NCI-H2227 (cell line): ENCODE measurements around the gene IQCN.
A peak's percentile ranks its signal among the peaks of the same experiment; 100 is the strongest.

ENCODE experiments used
- DNase-seq: peaks from one replicate; lab custom pipeline; 2025; ENCODE audit not compliant: unreplicated experiment; lab: John Stamatoyannopoulos, UW

IQCN gene

DNA sequence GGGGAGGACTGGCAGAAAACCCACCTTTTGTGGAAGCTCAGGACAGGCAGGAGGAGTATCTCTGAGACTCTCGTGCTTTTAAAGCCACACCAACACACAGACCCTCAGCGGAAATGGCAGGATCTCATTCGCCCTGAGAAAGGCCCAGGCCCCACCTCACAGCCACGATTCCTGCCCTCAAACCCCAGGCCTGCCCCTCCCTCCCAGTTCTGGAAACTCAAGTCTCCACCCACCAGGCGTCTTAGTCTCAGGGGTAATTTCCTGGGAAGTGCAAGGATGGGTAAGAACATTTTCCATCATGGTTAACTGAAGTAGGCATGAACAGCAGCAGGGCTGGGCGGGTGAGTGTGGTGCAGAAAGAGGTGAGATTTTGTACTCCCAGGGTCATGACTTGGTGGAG is 40.1 kb downstream of the IQCN start:
- DNase-seq: peak; percentile 57

GRCh38 chr19:18233224-18233825 is 40.9 kb downstream of the IQCN start:
- peak; percentile 54 for DNase-seq

DNA sequence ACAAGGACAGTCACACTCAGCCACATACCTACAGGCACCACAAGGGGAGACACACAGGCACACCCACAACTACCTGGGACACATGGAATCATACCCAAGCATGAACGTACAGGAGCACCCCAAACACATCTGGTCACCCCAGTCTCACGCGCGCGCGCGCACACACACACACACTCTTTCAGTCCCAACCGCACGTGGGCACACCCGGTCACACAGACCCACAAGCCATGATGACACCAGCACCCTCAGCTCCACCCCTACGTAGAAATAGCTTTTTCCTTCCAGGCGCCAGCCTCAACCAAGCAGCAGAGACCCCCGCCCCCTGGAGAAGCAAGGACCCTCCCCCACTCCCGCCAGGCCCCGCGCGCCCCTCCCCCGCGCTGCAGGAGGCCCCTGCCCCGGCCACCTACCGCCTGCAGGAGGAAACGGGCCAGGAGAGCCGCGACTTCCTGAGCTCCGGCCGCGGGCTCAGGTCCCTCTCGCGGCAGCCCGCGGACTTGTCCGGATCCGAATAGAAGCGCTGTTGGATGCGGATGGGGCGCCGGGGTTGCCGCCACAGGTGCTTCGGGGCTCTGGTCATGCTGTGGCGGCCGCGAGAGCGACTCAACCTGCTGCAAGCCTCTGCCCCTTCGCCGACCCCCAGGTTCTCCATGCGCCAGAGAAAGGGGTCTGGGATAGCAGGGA is 41.6 kb downstream of the IQCN start:
- DNase-seq: peak; percentile 68

DNA sequence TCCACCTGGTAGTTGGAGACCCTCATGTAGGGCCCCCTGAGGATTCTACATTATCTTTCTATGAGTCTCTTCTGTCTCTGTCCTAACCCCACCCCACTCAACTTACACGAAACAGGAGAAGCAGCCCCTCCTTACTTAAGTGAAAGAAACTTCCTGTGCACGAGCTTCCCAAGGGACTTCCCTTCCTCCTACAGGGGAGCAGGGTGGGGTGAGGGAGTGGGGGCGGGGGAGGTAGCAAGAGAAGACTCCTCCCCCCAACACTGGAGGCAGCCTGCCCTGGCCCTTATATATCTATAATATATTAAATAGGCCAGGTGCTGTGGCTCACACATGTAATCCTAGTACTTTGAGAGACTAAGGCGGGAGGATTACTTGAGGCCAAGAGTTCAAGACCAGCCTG is 42.5 kb downstream of the IQCN start:
- no peak for DNase-seq

GRCh38 chr19:18230941-18231734 is 43.1 kb downstream of the IQCN start:
- no peak for DNase-seq

DNA sequence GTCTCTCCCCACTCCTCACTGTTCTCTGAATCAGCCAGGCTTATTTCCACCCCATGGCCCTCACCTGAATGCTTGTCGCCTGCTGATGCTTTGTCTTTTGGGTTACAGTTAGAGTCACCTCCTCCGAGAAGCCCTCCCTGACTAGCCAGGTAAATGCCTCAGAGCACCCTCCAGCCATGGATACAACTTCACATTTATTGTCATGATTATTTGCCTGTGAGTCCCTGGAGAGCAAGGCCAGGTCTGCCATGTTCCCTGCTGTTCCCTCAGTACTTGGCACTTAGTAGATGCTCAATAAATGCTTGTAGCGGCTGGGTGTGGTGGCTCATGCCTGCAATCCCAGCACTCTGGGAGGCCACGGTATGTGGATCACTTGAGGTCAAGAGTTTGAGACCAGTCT is 44.3 kb downstream of the IQCN start:
- DNase-seq: no peak

DNA sequence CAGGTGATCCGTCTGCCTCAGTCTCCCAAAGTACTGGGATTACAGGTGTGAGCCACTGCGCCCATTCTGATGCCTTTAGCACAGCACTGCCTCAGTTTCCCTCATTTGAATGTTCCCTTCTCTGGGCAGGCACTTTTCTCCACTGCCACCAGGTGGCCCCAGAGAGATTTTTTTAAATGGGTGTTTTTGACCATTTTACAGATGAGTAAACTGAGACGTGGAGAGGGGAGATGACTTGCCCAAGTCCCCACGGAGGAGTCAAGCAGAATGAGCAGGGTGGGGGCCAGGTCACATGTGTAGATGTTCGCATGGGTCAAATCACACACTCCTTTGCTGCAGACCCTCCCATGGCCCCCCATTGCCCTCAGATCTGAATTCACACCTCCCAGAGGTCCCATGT is 44.8 kb downstream of the IQCN start:
- no peak for DNase-seq

GRCh38 chr19:18227781-18228271 is 46.4 kb downstream of the IQCN start:
- no peak for DNase-seq

DNA sequence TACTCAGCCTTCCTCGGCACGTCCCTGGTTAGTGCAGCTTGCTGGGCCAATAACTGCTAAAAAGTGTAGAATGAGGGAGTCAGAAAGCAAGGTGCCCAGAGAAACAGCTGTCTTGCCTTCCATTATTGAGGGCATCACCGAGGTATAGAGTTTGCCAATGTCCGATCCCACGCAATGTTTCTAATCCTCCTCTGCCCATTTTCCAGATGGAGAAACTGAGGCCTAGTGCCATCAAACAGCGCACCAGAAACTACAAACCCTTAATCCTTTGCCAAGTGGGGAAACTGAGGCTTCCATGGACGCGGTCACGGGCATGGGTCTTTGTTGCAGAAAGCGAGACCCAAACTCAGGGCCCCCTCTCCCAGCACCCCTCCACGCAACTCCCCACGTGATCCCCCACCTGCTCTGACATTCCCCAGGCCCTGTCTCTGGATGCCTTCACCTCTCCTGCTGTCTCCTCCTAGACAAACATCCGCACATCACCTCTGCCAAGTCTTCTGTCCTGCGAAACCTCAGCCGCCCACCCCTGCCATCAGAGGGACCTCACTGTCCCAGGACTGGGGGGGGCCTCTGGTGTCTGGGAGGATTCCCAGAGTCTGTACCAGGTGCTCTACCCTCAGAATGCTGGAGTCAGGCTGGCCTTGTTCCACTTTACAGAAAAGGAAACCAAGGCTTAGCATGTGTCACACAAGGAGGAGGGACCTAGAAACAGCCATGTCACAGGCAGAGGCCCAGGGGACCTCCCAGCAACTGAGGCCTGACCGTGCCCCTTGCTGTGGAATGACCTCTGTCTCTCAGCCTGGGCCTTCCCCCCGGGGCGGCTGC is 47.1 kb downstream of the IQCN start:
- DNase-seq: no peak

GRCh38 chr19:18225702-18226468 is 48.4 kb downstream of the IQCN start, which contains the start of gene PDE4C:
TSS of gene PDE4C (minus strand) at chr19:18226438. CDS start at chr19:18226415, 23 bp downstream.
- DNase-seq: no peak

GRCh38 chr19:18225355-18225701 is 48.9 kb downstream of the IQCN start:
- DNase-seq: no peak

DNA sequence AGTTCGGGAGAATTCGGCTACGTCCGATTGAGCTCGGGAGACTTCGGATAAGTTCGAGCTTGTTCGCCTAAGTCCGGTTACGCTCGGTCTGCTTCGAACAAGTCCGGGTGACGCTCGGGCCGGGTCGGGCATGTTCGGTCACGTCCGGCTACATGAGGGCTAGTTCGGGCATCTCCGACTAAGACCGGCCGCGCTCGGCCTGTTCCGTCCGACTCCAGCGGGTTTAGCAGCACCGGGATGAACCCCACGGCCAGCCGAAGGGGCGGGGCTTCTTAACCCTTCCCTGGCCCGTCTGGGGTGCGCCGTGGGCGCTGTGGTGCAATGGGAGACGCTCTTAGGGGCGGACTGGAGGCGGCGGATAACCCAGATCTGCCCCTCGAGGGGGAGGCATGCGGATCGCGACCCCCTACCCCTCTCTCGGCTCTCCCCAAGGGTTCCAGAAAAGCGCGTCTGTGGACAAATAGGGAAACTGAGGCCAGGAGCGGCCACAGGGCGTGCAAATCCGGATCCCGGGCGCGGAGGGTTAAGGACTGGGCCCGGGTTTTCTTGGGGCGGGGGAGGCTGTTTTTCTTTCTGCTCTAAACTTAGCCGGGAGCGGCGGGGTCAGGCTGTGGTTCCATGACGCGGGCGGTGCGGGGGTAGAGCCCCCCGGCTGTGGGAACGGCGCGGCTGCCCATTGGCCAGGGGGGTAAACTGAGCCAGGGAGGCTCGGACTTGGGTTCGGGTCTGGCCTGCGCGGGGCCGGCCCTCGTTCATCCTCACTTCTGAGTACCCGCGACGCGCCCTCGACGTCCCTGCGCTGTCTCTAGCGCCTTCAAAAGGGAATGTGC is 49.5 kb downstream of the IQCN start:
- peak; percentile 98 for DNase-seq

- peak; percentile 41 for DNase-seq
Measured at GRCh38 chr19:18223860-18224524, 50.3 kb downstream of the IQCN start.

DNA sequence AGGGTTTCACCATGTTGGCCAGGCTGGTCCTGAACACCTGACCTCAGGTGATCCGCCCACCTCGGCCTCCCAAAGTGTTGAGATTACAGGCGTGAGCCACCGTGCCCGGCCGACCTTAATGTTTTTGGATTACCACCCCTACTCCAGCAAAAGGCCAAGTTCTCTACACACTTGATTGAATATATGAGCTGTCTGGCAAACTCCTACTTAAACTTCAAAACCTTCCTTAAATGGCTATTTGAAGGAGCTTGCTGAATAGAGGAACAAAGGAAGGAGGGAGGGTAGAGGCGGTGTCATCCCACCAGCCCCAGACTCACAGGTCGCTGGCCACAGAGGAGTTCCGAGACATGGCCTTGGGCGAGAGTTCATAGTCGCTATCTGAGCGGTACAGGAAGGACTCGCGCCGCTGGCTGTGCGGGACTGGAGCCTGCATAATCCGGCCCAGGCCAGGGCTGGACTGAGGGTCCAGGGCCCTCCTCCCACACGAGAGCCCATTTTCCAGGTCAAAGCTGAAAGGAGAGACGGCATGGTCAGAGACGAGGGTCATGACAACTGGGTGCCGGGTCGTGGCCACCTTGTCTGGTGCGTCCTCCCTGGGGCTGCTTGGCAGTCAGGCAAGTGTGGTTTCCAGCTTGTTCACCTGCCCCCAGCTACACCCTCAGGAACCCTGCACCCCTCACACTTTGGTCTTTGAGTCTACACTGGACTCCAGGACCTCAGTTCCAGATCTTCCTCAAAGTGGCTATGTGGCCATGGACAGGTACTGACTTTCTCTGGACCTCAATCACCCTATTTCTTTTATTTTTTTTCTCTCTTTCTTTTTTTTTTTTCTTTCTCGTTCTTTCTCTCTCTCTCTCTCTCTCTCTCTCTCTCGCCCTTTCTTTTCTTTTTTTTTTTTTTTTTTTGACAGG is 52.2 kb downstream of the IQCN start:
- no peak for DNase-seq

DNA sequence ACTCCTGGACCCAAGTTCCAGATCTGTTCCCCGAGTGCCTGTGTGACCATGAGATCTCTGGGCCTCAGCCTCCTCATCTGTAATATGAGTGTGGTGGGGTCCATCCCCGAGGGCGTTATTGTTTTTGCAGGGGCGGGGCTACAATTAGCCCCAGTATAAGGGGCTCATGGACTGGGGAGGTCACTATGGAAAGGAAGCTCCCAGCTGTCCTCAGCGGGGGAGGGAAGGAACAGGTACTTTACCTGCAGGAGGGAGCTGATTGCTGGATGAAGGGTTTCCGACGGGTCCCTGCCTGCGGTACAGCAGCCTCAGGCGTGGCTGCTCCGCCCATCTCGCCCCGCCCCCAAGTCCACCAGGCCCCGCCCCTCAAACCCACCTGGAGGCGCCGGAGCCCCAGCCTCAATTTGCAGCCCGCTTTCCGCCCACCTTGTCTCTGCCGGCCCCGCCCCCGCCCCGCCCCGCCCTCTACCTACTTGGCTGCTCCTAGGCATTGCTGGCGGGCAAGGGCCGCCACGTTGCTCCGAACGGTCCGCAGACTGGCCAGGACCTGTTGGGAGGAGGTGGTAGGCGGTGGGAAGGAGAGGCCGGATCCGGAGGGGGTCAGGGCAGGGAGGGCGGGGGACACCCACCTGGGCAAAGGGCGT is 53.5 kb downstream of the IQCN start:
- peak; percentile 15 for DNase-seq

- no peak for DNase-seq
Measured at GRCh38 chr19:18219911-18220631, 54.2 kb downstream of the IQCN start.

DNA sequence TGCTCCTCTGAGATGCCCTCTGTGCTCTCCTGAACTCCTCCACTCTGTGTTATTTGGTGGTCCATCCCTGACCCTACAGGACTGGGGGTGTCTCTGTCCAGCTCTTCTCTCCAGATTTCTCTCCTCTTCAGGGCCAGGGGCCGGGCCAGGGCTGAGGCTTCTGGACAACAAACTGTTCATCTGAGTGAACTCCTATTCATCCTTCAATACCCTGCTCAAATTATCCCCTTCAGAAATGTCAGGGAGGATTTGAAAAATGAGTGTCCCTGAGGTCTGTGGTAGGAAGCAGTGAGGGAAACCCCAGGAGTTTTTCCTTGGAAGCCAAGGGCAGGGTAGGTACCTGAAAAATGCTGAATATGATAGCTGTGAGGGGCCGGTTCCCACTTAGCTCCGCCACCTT is 55.7 kb downstream of the IQCN start:
- DNase-seq: no peak
